Activated CD8-positive, alpha-beta T cell treated with anti-CD3 and anti-CD28 coated beads, Interleukin-2, amount 10 ng/mL, durations not matched to agents 7 days and 5 days (primary cell): ENCODE measurements around the gene MCHR1. TPM values are rescaled to one million over a fixed set of nuclear protein-coding genes. Genes with fewer than 3 reads are reported as not detected.
"Not testable (repeated sequence)": the region's sequence is repeated elsewhere in the genome, so short reads cannot be mapped to it uniquely, and the experiment has no call there.

Source experiments
- ATAC-seq: fragments of 150-1000 bp; cut with Tn5 transposase; one replicate; pipeline ENCODE4 v1.10.0; 2021; ENCODE audit warnings: moderate library complexity
- CTCF ChIA-PET: fragments of 350-600 bp; sonication (Branson Sonifier 250); formaldehyde crosslinking; loops from one replicate; lab custom pipeline; 2021; ENCODE audit warnings: antibody characterized with exemption; lab: Charles Lee
- POLR2A ChIA-PET: fragments of 350-600 bp; sonication (Branson Sonifier 250); formaldehyde crosslinking; loops from one replicate; lab custom pipeline; 2021; ENCODE audit warnings: antibody characterized with exemption; lab: Charles Lee
- DNase-seq: peaks from one replicate; pipeline ENCODE4 v3.0.0-alpha.2; 2020
- H3K27ac Mint-ChIP-seq: one replicate; pipeline ENCODE4 v1.8.0; 2021; ENCODE audit warnings: mild to moderate bottlenecking, mixed read lengths
- H3K27me3 Mint-ChIP-seq: one replicate; pipeline ENCODE4 v1.8.0; 2021; ENCODE audit warnings: low read depth, mixed read lengths
- H3K36me3 Mint-ChIP-seq: one replicate; pipeline ENCODE4 v1.8.0; 2021; ENCODE audit warnings: low read depth, mixed read lengths
- H3K4me1 Mint-ChIP-seq: one replicate; pipeline ENCODE4 v1.8.0; 2021; ENCODE audit warnings: low read depth, mixed read lengths
- H3K4me3 Mint-ChIP-seq: one replicate; pipeline ENCODE4 v1.8.0; 2021; ENCODE audit warnings: mild to moderate bottlenecking, mixed read lengths
- H3K9me3 Mint-ChIP-seq: one replicate; pipeline ENCODE4 v1.8.0; 2022; ENCODE audit warnings: mixed read lengths; ENCODE audit not compliant: insufficient read depth
- total RNA-seq, 2 experiments: library from RNA; stranded (reverse); gene quantifications; one replicate each; pipeline ENCODE4 v1.2.3, GENCODE V29; 2021

Gene MCHR1
- total RNA-seq, 2 experiments from 2014 or later: not detected

DNA sequence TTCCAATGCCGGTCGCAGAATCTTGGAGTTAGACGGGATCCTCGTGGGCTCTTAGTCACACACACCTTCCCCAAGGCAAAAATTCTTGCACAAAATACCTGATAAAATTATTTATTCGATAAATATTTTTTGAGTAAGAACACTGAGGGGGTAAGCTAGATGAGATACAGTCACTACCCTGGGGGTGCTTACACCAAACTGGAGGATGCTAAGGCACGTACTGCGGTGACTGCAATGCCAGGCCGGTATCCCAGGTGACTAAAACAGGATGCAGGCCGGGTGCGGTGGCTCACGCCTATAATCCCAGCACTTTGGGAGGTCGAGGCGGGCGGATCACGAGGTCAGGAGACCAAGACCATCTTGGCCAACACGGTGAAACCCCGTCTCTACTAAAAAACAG is 41.0 kb upstream of the MCHR1 start:
- no peak for DNase-seq
- Mint-ChIP-seq H3K4me3 (no peak overlapping the region), H3K36me3 (no peaks in the 10 kb centered on the region), H3K4me1 (peaks cover 22% of the 10 kb centered on the region), H3K9me3 (no peaks in the 10 kb centered on the region), H3K27ac (no peak overlapping the region), H3K27me3 (no peaks in the 10 kb centered on the region)
- ChIA-PET CTCF (interaction anchor here (4.0 kb wide), 1 partner anchor 114 kb away, joined by 24 read pairs; no protein-coding TSS in a partner anchor), POLR2A (interaction anchor here (1.0 to 2.9 kb wide), 2 partner anchors 106 to 119 kb away, joined by 3 to 41 read pairs; no protein-coding TSS in a partner anchor)
- no peak for ATAC-seq

DNA sequence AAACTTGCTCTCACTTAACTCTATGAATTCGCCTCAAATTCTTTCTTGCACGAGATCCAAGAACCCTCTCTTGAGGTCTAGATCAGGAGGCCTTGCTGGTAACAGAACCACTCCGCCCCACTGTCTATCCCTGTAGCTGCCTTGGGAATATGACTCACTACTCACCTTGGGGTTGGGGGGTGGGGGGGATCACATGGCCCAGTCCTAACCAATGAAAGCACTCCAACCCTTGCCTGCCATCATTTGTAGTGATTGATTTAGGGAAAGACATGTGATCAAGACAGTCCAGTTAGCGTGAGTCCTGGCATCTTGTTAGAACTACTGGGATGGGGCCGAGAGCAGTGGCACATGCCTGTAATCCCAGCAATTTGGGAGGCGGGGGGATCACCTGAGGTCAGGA is 38.0 kb upstream of the MCHR1 start:
- H3K9me3 Mint-ChIP-seq: no peaks in the 10 kb centered on the region
- no peaks in the 10 kb centered on the region for H3K36me3 Mint-ChIP-seq
- CTCF ChIA-PET: interaction anchor here (1.9 kb wide), 1 partner anchor 117 kb away, joined by 12 read pairs; no protein-coding TSS in a partner anchor
- no peak for ATAC-seq
- H3K27me3 Mint-ChIP-seq: peaks cover 2% of the 10 kb centered on the region
- H3K4me1 Mint-ChIP-seq: peaks cover 10% of the 10 kb centered on the region
- no peak overlapping the region for H3K27ac Mint-ChIP-seq
- DNase-seq: no peak
- POLR2A ChIA-PET: no interaction called here
- H3K4me3 Mint-ChIP-seq: no peak overlapping the region

DNA sequence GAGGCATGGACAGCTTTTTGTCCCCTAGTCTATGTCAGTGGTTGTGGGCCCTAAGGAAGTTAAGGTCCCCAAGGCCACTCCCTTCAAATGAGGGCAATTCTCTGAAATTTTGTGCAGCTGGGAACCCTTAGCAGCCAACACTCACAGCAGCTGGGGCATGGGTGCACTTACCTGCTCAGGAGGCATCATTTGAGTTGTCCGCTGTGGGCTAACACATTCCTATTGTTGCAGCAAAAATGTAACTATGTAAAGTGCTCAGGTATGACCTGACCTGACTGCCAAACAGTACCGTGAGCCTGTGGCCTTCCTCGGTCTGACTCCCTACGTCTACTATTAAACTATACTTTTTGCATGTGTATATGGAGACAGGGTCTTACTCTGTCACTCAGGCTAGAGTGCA is 37.0 kb upstream of the MCHR1 start:
- peaks cover 12% of the 10 kb centered on the region for H3K4me1 Mint-ChIP-seq
- POLR2A ChIA-PET: interaction anchor here (0.6 to 1.0 kb wide), 3 partner anchors 10 to 109 kb away, joined by 3 read pairs; no protein-coding TSS in a partner anchor
- no peaks in the 10 kb centered on the region for H3K36me3 Mint-ChIP-seq
- peaks cover 2% of the 10 kb centered on the region for H3K27me3 Mint-ChIP-seq
- H3K9me3 Mint-ChIP-seq: no peaks in the 10 kb centered on the region
- no peak for ATAC-seq
- no peak overlapping the region for H3K4me3 Mint-ChIP-seq
- DNase-seq: no peak
- CTCF ChIA-PET: interaction anchor here (1.9 kb wide), 1 partner anchor 118 kb away, joined by 12 read pairs; no protein-coding TSS in a partner anchor
- H3K27ac Mint-ChIP-seq: no peak overlapping the region

DNA sequence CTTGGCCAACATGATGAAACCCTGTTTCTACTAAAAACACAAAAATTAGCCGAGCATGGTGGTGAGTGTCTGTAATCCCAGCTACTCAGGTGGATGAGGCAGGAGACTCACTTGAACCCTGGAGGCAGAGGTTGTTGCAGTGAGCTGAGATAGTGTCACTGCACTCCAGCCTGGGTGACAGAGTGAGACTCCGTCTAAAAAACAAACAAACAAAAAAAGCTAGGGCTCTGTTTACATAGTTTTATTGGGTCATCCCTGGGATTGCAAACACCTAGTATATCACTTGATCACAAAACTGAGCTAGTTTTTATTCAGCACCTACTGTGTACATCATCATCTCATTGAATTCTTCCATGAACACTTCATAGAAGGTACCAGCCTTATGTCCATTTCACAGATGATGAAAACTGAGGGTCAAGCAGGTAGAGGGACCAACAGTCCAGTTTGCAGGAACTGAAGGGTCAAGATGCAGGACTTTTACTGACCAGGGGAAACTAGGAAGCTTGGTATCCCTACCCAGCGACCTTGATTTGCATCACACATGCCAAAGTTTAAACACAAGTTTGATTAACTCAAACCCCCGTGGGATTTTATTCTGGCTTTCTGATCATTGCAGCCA is 33.6 kb upstream of the MCHR1 start:
- peaks cover 2% of the 10 kb centered on the region for H3K27me3 Mint-ChIP-seq
- POLR2A ChIA-PET: interaction anchor here (0.6 to 2.1 kb wide), 4 partner anchors 8 to 253 kb away, joined by 3 to 7 read pairs (median 5); partner anchors contain the start of gene MRTFA
- ATAC-seq (no peak), DNase-seq (no peak)
- no peak overlapping the region for H3K27ac Mint-ChIP-seq
- no peak overlapping the region for H3K4me3 Mint-ChIP-seq
- peaks cover 12% of the 10 kb centered on the region for H3K4me1 Mint-ChIP-seq
- no peaks in the 10 kb centered on the region for H3K9me3 Mint-ChIP-seq
- CTCF ChIA-PET: interaction anchor here (0.6 to 4.5 kb wide), 55 partner anchors 10 to 297 kb away, joined by 3 to 229 read pairs (median 4); partner anchors contain the start of gene MRTFA
- H3K36me3 Mint-ChIP-seq: no peaks in the 10 kb centered on the region

DNA sequence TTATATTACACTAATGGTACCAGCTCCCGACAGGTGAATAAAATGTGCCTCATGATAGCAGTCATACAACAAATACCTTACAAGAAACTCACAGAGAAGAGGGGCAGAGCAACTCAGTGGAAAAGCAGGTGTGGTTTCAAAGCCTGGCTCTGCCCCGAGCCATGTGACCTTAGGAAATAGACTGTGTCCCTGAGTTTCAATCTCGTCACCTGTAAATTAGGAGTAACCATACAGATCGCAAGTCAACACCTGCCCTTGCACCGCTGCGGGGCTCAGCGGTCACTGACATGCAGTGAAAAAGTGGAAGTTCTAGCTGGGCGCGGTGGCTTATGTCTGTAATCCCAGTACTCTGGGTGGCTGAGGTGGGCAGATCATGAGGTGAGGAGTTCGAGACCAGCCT is 30.9 kb upstream of the MCHR1 start:
- Mint-ChIP-seq H3K27me3 (peaks cover 2% of the 10 kb centered on the region), H3K4me1 (peaks cover 25% of the 10 kb centered on the region), H3K27ac (no peak overlapping the region), H3K4me3 (no peak overlapping the region), H3K9me3 (no peaks in the 10 kb centered on the region), H3K36me3 (no peaks in the 10 kb centered on the region)
- ChIA-PET CTCF (interaction anchor here (1.1 to 4.0 kb wide), 2 partner anchors 212 to 251 kb away, joined by 3 to 76 read pairs; no protein-coding TSS in a partner anchor), POLR2A (interaction anchor here (0.6 to 1.5 kb wide), 2 partner anchors 29 to 124 kb away, joined by 3 read pairs; no protein-coding TSS in a partner anchor)
- DNase-seq (no peak), ATAC-seq (no peak)

DNA sequence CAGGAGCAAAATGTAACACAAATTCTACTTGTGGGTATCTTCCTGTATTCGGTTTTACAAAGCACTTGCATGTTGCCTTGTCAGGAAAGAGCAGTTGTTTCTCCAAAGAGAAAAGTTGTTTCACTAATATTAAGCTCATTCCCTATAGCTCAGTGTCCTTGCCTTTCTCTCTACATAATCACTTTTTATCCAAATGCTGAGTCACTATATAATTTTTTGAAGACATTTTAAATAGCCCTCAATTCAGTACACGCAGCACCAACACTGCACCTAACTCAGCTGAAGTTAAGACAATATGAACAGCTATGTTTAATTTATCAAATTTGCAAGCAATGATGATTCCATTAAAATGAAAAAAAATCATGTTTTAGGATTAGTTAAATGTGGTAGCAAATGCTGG is 28.2 kb upstream of the MCHR1 start:
- CTCF ChIA-PET: interaction anchor here (1.0 to 1.7 kb wide), 7 partner anchors 14 to 272 kb away, joined by 3 to 9 read pairs (median 5); partner anchors contain the start of gene MRTFA
- peaks cover 23% of the 10 kb centered on the region for H3K4me1 Mint-ChIP-seq
- DNase-seq (no peak), ATAC-seq (no peak)
- POLR2A ChIA-PET: interaction anchor here (1.4 kb wide), 1 partner anchor 14 kb away, joined by 8 read pairs; the partner anchor contains the start of gene MRTFA
- H3K9me3 Mint-ChIP-seq: no peaks in the 10 kb centered on the region
- H3K27ac Mint-ChIP-seq: no peak overlapping the region
- no peak overlapping the region for H3K4me3 Mint-ChIP-seq
- no peaks in the 10 kb centered on the region for H3K27me3 Mint-ChIP-seq
- H3K36me3 Mint-ChIP-seq: no peaks in the 10 kb centered on the region

DNA sequence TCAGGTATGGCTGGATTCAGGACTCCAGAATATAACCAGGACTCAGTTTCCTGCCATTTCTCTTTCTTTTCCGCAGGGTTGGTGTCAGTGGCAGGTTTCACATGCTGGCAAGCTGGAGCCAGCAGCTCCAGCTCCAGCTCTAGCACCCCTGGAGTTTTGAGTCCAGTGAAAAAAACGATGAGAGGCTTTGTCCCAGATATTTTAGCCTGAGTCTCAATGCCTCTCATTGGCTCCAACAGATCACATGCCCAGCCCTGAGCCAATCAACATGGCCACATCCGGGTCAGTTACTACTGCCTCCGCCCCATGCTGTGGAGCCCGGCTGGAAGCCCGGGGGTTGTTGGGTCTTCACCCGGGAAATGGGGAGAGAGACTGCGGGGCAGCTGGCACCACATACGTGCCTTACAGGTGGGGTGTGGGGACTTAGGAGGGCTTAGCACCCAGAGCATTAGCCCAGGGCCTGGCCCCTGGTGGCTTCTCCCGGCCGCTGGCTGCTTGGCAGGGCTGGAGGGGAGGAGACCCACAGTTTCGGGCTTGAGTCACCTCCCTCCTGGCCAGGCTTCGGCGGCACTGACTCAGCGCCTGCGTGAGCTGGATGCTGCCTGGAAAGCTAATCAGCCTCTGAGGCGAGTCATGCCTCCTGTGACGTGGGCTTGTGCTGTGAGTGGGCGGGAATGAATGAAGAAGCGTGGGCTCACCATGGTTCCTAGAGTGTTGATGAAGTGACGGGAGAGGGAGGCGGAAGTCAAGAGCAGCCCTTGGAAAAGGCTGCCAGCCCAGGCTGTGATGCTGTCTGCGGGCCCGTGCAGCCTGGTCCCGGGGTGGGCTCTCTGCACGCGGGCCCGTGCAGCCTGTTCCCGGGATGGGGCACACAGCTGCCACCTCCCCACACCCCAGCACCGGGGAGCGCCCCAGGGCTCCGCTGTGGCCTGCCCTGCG is 27.5 kb upstream of the MCHR1 start:
- H3K27ac Mint-ChIP-seq: peak overlapping the region; percentile 80
- DNase-seq: peak; percentile 63
- ATAC-seq: peak; percentile 79
- peaks cover 19% of the 10 kb centered on the region for H3K4me1 Mint-ChIP-seq
- ChIA-PET POLR2A (no interaction called here), CTCF (interaction anchor here (1.1 to 1.7 kb wide), 6 partner anchors 15 to 271 kb away, joined by 3 to 9 read pairs (median 4); partner anchors contain the start of gene MRTFA)
- peak overlapping the region; percentile 65 for H3K4me3 Mint-ChIP-seq
- H3K9me3 Mint-ChIP-seq: no peaks in the 10 kb centered on the region
- H3K36me3 Mint-ChIP-seq: no peaks in the 10 kb centered on the region
- H3K27me3 Mint-ChIP-seq: no peaks in the 10 kb centered on the region

DNA sequence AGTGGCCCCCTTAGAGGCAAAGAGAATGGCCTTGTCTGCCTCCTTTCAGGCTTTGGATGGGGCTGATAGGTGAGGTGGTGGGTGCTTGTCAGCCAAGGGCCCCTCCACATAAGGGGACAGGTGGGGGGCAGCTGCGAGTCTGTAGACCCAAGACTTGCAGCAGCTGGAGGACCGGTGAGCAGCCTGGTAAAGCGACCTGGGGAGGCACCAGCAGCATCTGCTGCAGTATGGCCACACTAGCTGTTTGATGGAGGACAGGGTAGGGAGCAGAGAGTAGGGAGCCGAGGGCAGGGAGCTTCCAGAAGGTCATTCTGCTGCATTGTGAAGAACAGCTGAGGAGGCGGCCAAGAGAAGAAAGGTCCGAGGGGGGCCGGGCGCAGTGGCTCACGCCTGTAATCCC is 25.9 kb upstream of the MCHR1 start:
- H3K36me3 Mint-ChIP-seq: no peaks in the 10 kb centered on the region
- POLR2A ChIA-PET: no interaction called here
- no peak for DNase-seq
- no peak overlapping the region for H3K4me3 Mint-ChIP-seq
- ATAC-seq: no peak
- no peaks in the 10 kb centered on the region for H3K9me3 Mint-ChIP-seq
- no peaks in the 10 kb centered on the region for H3K27me3 Mint-ChIP-seq
- peaks cover 12% of the 10 kb centered on the region for H3K4me1 Mint-ChIP-seq
- H3K27ac Mint-ChIP-seq: no peak overlapping the region
- CTCF ChIA-PET: interaction anchor here (2.5 kb wide), 1 partner anchor 246 kb away, joined by 6 read pairs; no protein-coding TSS in a partner anchor

DNA sequence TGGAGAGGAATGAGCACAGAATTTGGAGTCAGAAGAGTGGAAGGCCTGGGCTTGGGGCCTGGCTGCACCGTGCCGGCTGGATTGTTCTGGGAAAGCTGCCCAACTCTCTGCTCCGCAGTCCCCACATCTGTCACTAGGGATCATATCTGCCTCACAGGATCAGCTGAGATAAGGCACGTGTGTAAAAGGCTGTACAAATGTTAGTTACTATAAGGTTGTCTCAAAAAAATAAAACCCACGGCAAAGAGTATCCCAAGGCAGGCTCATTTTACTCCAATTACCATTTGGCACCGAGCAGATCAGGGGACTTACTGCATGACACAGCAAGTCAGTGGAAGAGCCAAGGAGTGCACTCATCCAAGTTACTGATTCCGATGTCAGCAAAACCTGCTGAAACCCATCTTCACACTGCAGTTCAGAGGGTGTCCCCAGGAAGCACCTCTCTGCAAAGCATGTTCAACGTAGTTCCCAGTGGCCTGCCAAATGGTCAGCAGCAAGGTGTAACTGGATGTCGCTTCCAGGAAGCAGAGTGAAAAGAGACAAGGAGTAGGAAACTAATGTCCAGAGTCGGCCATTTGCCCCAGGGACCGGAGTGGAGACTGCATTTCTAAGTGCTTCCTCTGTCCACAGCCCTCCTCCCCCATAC is 24.6 kb upstream of the MCHR1 start:
- POLR2A ChIA-PET: no interaction called here
- ATAC-seq: no peak
- no peaks in the 10 kb centered on the region for H3K9me3 Mint-ChIP-seq
- no peaks in the 10 kb centered on the region for H3K27me3 Mint-ChIP-seq
- H3K36me3 Mint-ChIP-seq: no peaks in the 10 kb centered on the region
- H3K4me1 Mint-ChIP-seq: peaks cover 12% of the 10 kb centered on the region
- CTCF ChIA-PET: interaction anchor here (1.8 to 2.5 kb wide), 3 partner anchors 9 to 244 kb away, joined by 5 to 6 read pairs (median 6); no protein-coding TSS in a partner anchor
- DNase-seq: no peak
- no peak overlapping the region for H3K4me3 Mint-ChIP-seq
- no peak overlapping the region for H3K27ac Mint-ChIP-seq

DNA sequence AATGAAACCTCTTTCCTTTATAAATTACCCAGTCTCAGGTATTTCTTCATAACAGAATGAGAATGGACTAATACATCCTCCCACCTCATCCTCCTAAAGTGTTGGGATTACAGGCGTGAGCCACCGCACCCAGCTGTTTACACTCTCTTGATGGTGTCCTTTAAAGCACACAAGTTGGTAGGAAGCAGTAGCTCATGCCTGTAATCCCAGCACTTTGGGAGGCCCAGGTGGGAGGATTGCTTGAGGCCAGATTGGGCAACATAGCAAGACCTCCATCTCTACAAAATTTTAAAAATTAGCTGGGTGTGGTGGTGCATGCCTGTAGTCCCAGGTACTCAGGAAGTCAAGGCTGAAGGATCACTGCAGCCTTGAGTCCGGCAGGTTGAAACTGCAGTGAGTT is 23.3 kb upstream of the MCHR1 start:
- H3K4me3 Mint-ChIP-seq, POLR2A ChIA-PET: not testable (repeated sequence)

DNA sequence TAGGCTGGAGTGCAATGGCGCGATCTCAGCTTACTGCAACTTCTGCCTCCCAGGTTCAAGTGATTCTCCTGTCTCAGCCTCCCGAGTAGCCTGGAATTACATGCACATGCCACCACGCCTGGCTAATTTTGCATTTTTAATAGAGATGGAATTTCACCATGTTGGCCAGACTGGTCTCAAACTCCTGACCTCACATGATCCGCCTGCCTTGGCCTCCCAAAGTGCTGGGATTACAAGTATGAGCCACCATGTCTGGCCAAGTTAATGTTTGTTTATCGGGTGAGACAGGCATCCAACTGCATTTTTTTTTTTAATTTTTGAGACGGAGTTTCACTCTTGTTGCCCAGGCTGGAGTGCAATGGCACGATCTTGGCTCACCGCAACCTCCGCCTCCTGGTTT is 22.6 kb upstream of the MCHR1 start:
- H3K9me3 Mint-ChIP-seq: not testable (repeated sequence)

More for the DNA sequence above, 23.3 kb upstream of the MCHR1 start:
- CTCF ChIA-PET: interaction anchor here (0.9 to 1.9 kb wide), 4 partner anchors 10 to 219 kb away, joined by 3 to 6 read pairs (median 4); no protein-coding TSS in a partner anchor
- H3K27me3 Mint-ChIP-seq, H3K36me3 Mint-ChIP-seq, H3K9me3 Mint-ChIP-seq, DNase-seq, H3K27ac Mint-ChIP-seq, ATAC-seq: not testable (repeated sequence)
- peaks cover 12% of the 10 kb centered on the region for H3K4me1 Mint-ChIP-seq

More for the DNA sequence above, 22.6 kb upstream of the MCHR1 start:
- DNase-seq, POLR2A ChIA-PET, H3K4me1 Mint-ChIP-seq, H3K36me3 Mint-ChIP-seq, H3K4me3 Mint-ChIP-seq, H3K27ac Mint-ChIP-seq, ATAC-seq, H3K27me3 Mint-ChIP-seq: not testable (repeated sequence)
- CTCF ChIA-PET: interaction anchor here (0.9 to 1.1 kb wide), 2 partner anchors 113 to 220 kb away, joined by 3 read pairs; no protein-coding TSS in a partner anchor
